RKO (cell line): Measurements from ENCODE around the gene TTL.
"Not testable (repeated sequence)": the region's sequence is repeated elsewhere in the genome, so short reads cannot be mapped to it uniquely, and the experiment has no call there.

ENCODE experiments used
- DNase-seq: peaks from one replicate; pipeline ENCODE4 v3.0.0-alpha.2; 2016; ENCODE audit warnings: low spot score

Gene TTL

DNA sequence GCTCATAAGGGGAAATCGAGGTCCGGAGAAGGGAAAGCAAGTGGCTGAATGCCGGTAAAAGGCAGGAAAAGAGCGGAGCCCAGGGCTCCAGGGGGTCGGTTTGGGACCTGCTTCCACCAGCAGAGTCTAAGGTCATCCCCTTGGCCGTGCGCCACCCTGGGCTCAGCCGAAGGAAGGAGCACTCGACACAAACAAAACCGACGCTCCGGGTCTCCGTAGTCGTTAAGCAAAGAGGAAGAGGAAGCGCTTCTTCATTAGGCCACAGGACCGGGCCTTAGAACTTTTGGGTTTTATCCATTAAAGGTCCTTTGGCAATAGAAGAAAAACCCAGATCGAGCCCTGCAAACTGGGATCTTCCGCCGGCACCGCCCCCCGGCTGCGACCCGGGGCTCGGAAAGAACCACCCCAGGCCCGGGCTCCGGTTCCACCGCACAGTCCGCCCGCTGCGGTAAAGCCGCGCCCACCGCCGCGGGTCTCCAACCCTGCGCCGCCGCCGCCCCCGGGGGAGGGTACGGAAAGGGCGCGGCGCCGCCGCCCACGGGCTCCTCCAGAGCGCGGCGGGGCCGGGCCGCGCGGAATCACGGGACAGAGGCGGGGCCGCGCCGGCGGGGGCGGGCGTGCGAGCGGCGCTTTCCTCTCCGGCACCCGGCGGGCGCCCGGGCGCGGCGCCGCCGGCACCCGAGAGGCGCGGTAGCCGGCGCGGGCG is at the start of gene TTL:
TTL (plus strand) TSS at position 629 of the 706 bp plus-strand sequence. CDS start 189 bp downstream, outside the sequence.
- peak; percentile 75 for DNase-seq

- DNase-seq = not testable (repeated sequence)
Observed at GRCh38 chr2:112432390-112432734, 49.6 kb upstream of the TTL start.

DNA sequence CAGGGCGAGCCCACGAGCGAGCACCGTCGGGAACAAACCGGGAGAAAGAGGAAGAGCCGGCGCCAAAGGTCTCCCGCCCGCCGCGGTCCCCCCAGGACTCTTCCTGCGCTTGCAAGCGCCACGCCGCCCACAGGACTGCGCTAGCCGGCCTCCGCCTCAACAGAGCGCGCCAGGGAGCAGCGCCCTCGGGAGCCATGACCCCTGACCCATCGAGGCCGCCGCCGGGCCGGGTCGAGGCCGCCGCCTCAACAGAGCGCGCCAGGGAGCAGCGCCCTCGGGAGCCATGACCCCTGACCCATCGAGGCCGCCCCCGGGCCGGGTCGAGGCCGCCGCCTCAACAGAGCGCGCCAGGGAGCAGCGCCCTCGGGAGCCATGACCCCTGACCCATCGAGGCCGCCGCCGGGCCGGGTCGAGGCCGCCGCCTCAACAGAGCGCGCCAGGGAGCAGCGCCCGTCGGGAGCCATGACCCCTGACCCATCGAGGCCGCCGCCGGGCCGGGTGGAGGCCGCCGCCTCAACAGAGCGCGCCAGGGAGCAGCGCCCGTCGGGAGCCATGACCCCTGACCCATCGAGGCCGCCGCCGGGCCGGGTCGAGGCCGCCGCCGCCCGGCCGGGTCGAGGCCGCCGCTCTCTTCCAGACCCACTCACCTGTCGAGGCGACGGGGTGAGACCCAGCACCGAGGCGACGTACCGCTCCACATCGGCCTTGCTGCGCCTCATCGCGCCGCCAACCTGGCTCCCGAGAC is 49.0 kb upstream of the TTL start:
- DNase-seq = not testable (repeated sequence)

DNA sequence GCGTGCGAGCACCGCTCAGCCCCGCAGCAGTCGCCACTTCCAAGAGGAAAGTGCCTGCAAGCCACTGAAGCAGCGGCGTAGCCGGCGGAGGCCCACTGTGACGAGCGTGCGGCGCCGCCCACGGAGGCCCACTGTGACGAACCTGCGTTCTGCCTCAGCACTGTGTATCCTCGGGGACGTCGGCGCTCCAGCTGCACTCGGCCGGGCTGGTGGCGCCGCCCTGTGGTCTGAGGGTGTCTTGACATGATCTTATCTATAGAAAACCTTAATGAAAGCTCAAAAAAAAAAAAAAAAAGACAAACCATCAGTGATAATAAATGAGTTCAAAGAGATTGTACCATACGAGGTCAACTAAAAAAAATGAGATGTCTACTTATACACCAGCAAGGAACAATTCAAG is 48.5 kb upstream of the TTL start, which contains the start of gene RGPD8:
RGPD8 (minus strand) TSS at position 166 of the 400 bp plus-strand sequence. CDS start 192 bp downstream, outside the sequence.
- DNase-seq = peak; percentile 49

DNA sequence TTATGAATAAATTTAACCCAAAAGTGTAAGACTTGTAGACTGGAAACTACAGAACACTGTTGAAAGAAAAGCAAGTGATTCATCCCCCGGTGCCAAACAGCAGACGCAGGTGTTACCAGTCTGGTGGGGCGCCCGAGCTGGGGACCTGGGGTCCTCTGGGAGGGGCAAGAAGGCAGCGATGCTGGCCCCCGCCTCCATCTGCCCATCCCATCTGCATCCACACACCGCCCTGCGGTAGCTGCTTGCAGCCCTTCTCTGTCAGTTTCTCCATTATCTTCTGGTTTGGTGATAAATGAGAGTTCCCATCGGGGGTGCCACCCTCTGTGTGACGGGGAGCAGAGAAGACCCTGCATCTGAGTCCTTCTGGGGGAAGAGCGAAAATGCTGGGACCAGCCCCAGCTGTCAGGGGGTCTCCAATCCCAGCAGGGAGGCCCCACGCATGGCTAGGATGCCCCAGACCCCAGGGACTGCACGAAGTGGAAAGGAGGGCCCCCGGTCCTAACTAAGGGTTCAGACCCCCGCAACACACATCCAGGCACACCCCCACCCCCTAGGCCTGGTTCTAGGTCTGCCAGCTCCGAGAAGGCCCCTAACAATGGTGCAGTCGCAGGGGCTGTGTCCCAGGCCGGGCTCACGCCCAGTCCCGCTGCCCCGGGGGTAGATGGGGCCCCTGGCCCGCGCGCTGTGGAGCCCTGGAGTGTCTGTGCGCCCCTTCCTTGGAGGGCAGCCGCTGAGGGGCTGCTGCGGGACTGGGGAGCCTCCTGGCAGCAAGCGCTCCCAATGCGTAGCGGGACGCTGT is 47.8 kb upstream of the TTL start:
- no peak for DNase-seq

GRCh38 chr2:112434890-112435715 is 46.9 kb upstream of the TTL start:
- not testable (repeated sequence) for DNase-seq

- not testable (repeated sequence) for DNase-seq
Observed at GRCh38 chr2:112435716-112436431, 46.1 kb upstream of the TTL start.

- DNase-seq = not testable (repeated sequence)
Observed at GRCh38 chr2:112436993-112437392, 45.0 kb upstream of the TTL start.

DNA sequence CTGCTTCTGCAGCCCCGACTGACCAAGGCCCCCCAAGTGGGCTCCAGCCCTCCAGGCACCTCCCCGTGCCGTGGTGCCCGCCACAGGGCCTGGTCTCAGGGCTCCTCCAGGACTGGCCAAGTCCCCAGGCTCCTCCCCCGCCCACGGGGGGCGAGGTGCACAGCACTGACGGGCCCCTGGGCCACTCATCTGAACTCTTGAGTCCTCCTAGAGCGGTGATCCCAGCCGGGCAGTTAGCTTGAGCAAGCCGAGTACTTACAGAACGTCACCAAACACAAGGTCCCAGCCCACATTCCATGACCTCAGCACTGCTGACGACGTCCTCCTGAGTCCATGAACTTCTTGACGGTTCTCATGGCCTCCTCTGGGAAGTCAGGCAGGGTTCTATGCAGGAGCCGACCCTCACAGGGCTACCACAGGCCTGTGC is 44.5 kb upstream of the TTL start:
- not testable (repeated sequence) for DNase-seq

DNA sequence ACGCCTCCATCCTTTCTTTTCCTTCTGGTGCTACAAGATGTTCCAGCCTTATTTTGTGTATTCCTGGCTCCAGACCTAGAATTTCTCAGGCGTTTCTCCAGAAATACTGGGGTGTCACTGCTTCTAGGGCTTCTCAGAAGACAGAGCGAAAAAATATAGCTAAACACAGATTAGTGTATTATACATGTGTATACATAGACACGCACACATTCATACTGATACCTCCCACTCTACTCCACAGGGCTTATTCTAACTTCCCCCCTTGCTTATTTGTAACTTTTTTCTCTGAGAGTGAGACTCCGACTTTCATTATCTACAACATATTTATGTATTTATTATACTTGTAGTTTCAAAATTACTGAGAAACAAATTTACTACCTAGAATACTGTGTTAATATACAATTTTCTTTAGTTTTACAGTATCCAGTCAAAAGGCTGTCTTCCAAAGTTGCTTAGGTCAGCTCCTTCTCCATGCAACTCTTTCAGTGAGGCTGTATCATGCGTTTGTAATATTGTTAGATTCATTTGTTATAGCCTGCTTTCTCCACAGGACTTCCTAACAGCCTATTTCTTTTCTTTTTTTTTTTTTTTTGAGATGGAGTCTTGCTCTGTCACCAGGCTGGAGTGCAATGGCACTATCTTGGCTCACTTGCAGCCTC is 43.2 kb upstream of the TTL start:
- DNase-seq = not testable (repeated sequence)

DNA sequence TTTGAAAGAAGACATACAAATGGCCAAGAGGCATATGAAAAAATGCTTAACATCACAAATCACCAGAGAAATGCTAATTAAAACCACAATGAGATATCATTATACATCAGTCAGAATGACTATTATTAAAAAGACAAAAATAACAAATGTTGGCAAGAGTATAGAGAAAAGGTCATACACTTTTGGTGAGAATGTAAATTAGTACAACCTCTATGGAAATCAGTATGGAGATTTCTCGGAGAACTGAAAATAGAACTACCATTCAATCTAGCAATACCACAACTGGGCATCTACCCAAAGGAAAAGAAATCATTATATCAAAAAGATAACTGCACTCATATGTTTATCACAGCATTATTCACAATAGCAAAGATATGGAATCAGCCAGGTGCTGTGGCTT is 37.7 kb upstream of the TTL start:
- DNase-seq = not testable (repeated sequence)

DNA sequence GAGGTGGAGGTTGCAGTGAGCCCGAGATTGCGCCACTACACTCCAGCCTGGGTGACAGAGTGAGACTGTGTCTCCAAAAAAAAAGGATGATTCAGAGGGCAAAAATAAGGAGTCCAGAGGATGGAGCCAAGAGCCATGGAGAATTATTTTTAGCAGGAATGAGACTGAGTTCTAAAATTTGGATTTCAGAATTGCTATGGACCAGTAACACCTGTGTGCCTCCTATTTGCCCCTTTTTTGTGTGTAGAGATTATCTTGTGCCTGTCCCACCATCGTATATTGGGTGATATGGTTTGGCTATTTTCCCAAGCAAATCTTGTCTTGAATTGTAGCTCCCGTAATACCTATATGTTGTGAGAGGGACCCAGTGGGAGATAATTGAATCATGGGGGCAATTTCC is 32.1 kb upstream of the TTL start:
- no peak for DNase-seq

DNA sequence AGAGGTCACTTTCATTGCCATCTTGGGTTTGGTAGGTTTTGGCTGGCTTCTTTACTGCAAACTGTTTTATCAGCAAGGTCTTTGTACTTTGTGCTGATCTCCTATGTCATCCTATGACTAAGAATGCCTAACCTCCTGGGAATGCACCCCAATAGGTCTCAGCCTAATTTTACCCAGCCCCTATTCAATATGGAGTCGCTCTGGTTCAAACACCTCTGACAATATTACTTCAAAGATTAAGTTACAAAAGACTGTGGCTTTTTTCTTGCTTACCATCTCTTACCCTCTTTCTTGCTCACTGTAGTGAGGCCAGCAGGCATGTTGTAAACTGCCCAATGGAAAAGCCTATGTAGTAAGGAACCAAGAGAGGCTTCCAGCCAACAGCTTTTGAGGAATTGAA is 30.6 kb upstream of the TTL start:
- DNase-seq = no peak

DNA sequence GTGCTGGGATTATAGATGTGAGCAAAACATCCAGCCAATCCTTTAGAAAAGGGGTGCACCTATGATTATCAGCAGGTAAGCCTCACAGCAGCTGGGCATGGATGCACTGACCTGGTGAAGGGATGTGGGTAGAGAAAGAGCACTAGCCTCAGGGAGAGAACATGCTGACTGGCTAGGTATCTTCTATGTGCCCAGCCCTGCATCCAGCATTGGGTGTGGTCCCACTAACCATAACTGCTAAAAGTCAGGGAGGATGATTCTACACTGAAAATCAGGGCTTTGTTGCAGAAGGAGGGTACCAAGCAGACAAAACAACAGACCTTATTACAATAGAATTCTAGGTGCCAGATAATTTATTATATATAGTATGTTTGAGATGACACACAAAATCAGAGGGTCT is 27.4 kb upstream of the TTL start:
- DNase-seq = no peak

GRCh38 chr2:112459372-112459771 is 22.6 kb upstream of the TTL start:
- no peak for DNase-seq

DNA sequence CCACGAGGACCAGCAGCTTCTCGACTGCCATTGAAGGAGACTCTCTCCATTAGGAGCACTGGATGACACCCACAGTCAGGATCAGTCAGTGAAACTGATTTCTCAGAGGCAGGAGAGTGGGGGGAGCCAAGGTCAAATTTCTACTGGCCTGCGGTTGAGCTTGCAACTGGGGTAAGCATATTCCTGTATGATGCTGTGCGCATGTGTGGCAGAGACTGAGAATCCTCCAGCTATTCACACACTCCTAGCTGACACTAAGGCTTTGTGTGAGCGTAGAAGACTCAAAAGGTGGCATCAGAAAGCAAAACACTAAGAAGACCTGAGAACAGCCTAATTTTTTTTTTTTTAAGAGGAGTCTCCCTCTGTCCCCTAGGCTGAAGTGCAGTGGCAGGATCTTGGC is 19.8 kb upstream of the TTL start:
- no peak for DNase-seq

DNA sequence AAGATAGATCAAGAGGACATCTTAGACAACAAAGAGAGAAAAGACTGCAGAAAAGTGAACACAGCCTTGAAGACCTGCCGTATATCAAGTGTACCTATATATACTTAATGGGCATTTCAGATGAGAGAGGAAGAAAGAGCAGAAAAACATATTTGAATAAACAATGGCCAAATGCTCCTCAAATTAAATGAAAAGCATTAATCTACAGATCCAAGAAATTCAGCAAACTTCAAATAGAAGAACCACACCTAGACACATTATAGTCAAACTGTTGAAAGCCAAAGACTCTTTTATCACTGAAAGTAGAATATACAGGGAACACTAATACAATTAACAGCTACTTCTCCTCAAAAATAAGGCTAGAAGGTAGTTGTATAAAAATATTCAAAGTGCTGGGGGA is 18.7 kb upstream of the TTL start:
- DNase-seq = no peak

- DNase-seq = peak; percentile 11
Observed at GRCh38 chr2:112465382-112465781, 16.6 kb upstream of the TTL start.

- no peak for DNase-seq
Observed at GRCh38 chr2:112472547-112473263, 9.3 kb upstream of the TTL start.
